Measurements from ENCODE around the gene TMEM255A. TPM values are rescaled to one million over a fixed set of nuclear protein-coding genes. Genes with fewer than 3 reads are reported as not detected.

The TMEM255A gene
- polyA plus RNA-seq, 1 of the 3 experiments (the other 2 are of a cell fraction): 0.08 TPM

DNA sequence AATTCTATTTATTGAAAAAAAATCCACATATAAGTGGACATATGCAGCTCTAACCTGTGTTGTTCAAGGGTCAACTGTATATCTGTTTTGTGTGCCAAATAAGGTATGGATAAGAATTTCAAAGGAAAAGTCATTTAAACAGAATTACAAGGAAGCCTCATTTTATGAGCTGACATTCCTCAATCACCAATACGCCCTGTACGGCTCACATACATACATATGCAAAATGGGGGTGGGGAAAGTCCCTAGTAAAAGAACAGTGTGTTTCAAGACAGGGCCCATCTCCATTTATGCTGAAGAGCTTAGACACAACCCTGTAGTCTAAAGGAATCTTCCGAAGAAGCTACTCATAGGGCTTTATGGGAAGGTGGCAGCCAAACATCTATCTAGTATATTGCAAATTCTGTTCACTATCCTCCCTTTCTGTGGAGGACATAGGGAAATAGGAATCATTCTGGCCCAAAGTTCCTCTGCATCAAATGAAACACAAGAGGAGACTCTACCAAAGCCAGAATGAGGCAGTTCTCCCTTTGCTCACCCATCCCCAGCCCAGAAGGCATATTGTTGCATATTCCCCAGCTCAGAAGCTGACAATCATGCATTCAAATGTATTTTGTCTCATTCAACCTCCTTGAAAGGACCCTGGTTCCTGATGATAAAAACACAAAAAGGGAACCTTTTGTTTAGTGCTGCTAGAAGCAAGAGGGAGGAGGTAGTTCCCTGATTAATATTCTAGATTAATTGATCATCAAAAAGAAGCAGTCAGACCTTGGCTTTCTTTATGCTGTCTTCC is 74.4 kb downstream of the TMEM255A start:
- ChIA-PET CTCF (interaction anchor here (0.7 to 1.5 kb wide), 2 partner anchors 15 to 23 kb away, joined by 3 to 5 read pairs; no protein-coding TSS in a partner anchor), POLR2A (no interaction called here)
- no peak overlapping the region for H3K27ac ChIP-seq (ENCODE audit: low read depth in 2 of 2, low read length in 1 of 2)
- no peak for DNase-seq
- no peak overlapping the region for H3K4me2 ChIP-seq
- TF ChIP-seq GABPA (IDR thresholded peaks at IDR 0.05; ENCODE audit: low read depth) (no peak), TCF12 (IDR thresholded peaks at IDR 0.05) (no peak), JUND (IDR thresholded peaks at IDR 0.05) (no peak), MEF2A (IDR thresholded peaks at IDR 0.05; ENCODE audit: borderline replicate concordance, low read depth) (no peak), RFX5 (IDR thresholded peaks at IDR 0.05; ENCODE audit: low read length) (no peak), FOSL2 (IDR thresholded peaks at IDR 0.05; ENCODE audit: borderline replicate concordance, low read depth) (no peak)
- TF ChIP-seq, protein P1, sequence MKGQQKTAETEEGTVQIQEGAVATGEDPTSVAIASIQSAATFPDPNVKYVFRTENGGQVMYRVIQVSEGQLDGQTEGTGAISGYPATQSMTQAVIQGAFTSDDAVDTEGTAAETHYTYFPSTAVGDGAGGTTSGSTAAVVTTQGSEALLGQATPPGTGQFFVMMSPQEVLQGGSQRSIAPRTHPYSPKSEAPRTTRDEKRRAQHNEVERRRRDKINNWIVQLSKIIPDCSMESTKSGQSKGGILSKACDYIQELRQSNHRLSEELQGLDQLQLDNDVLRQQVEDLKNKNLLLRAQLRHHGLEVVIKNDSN (IDR thresholded peaks at IDR 0.05; ENCODE audit: borderline replicate concordance, low read depth): no peak
- TF ChIP-seq, protein P2, sequence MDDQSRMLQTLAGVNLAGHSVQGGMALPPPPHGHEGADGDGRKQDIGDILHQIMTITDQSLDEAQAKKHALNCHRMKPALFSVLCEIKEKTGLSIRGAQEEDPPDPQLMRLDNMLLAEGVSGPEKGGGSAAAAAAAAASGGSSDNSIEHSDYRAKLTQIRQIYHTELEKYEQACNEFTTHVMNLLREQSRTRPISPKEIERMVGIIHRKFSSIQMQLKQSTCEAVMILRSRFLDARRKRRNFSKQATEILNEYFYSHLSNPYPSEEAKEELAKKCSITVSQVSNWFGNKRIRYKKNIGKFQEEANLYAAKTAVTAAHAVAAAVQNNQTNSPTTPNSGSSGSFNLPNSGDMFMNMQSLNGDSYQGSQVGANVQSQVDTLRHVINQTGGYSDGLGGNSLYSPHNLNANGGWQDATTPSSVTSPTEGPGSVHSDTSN (IDR thresholded peaks at IDR 0.05): no peak
- H2AFZ ChIP-seq (ENCODE audit: low read depth): no peak overlapping the region
- no peaks in the 10 kb centered on the region for H3K9me3 ChIP-seq
- no peak overlapping the region for H3K4me3 ChIP-seq (ENCODE audit: low read depth in 2 of 2, low read length in 1 of 2)
- H3K9me2 ChIP-seq: no peaks in the 10 kb centered on the region
- no peaks in the 10 kb centered on the region for H3K79me2 ChIP-seq (ENCODE audit: insufficient read depth)
- no peaks in the 10 kb centered on the region; the same call in 1 of the 2 replicates for H3K27me3 ChIP-seq (ENCODE audit: insufficient read depth)
- H3K9ac ChIP-seq: no peak overlapping the region
- no peaks in the 10 kb centered on the region for H3K4me1 ChIP-seq (ENCODE audit: control insufficient read depth in 1 of 2, insufficient read depth in 2 of 2, low read depth in 1 of 2, low read length in 1 of 2)
- H3F3A ChIP-seq (replicated peaks; ENCODE audit: insufficient read depth): no peaks in the 10 kb centered on the region
- 48% methylated on average over 3 of the region's 3 CpGs for WGBS (ENCODE audit: low lambda C conversion rate)
- no peaks in the 10 kb centered on the region for H4K20me1 ChIP-seq (ENCODE audit: insufficient read depth)
- H3K36me3 ChIP-seq (replicated peaks in 1 of 2; ENCODE audit: control insufficient read depth in 1 of 2, insufficient read depth in 2 of 2, low read length in 1 of 2): no peaks in the 10 kb centered on the region

DNA sequence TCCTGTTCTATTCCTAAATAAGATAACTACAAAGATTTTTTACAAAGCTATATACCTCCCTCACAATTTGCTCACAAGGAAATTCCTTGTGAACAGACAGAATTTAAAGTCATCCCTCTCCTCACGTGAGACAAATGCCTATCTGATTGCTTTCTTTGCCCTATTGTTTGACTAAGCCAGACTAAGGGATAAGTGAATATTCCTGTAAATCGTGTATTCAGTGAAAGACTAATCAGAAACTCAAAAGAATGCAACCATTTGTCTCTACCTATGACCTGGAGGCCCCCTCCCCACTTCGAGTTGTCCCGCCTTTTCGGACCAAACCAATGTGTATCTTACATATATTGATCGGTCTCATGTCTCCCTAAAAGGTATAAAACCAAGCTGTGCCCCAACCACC is 76.0 kb downstream of the TMEM255A start:
- no peak overlapping the region for H3K27ac ChIP-seq (ENCODE audit: low read depth in 2 of 2, low read length in 1 of 2)
- H3K9me3 ChIP-seq: no peaks in the 10 kb centered on the region
- H3K4me3 ChIP-seq (ENCODE audit: low read depth in 2 of 2, low read length in 1 of 2): no peak overlapping the region
- 50% methylated on average over 6 of the region's 6 CpGs for WGBS (ENCODE audit: low lambda C conversion rate)
- no peaks in the 10 kb centered on the region for H3F3A ChIP-seq (replicated peaks; ENCODE audit: insufficient read depth)
- ChIA-PET POLR2A (no interaction called here), CTCF (interaction anchor here (1.2 kb wide), 1 partner anchor 15 kb away, joined by 3 read pairs; the partner anchor contains the start of gene ZBTB33)
- no peaks in the 10 kb centered on the region for H3K9me2 ChIP-seq
- no peaks in the 10 kb centered on the region for H3K36me3 ChIP-seq (replicated peaks in 1 of 2; ENCODE audit: control insufficient read depth in 1 of 2, insufficient read depth in 2 of 2, low read length in 1 of 2)
- no peaks in the 10 kb centered on the region for H3K27me3 ChIP-seq (ENCODE audit: insufficient read depth)
- no peaks in the 10 kb centered on the region for H3K4me1 ChIP-seq (ENCODE audit: control insufficient read depth in 1 of 2, insufficient read depth in 2 of 2, low read depth in 1 of 2, low read length in 1 of 2)
- H3K4me2 ChIP-seq: no peak overlapping the region
- TF ChIP-seq, protein P2 (IDR thresholded peaks at IDR 0.05): no peak
- no peaks in the 10 kb centered on the region for H4K20me1 ChIP-seq (ENCODE audit: insufficient read depth)
- DNase-seq: no peak
- H3K79me2 ChIP-seq (ENCODE audit: insufficient read depth): no peaks in the 10 kb centered on the region
- H3K9ac ChIP-seq: no peak overlapping the region
- no peak overlapping the region for H2AFZ ChIP-seq (ENCODE audit: low read depth)
